ENCODE measurements around the gene NTHL1. TPM values are rescaled to one million over a fixed set of nuclear protein-coding genes. Genes with fewer than 3 reads are reported as not detected.

Gene NTHL1
- total RNA-seq, 2 donors from 2014 or later, result 16.4 to 24.9 TPM

GRCh38 chr16:2093793-2094192 lies 46.2 kb upstream of the NTHL1 start:
- peaks cover 9 to 40% of the 10 kb centered on the region in 2 donors for H3K36me3 ChIP-seq

GRCh38 chr16:2092866-2093265 lies 45.2 kb upstream of the NTHL1 start:
- H3K36me3 ChIP-seq, result peaks cover 9 to 40% of the 10 kb centered on the region in 2 donors
- TF ChIP-seq CTCF (IDR thresholded peaks at IDR 0.05) (no peak), POLR2A (IDR thresholded peaks at IDR 0.05) (no peak), POLR2AphosphoS5 (IDR thresholded peaks at IDR 0.05) (no peak)
- H3K27me3 ChIP-seq (replicated peaks; ENCODE audit: insufficient read depth), result no peaks in the 10 kb centered on the region
- intact Hi-C loops (cut with DNase I), result no loop called here
- no peak overlapping the region for H3K27ac ChIP-seq
- WGBS, result 95% methylated on average over 13 of the region's 13 CpGs
- no peak for DNase-seq (ENCODE audit: low spot score)
- H3K4me1 ChIP-seq (replicated peaks), result peaks cover 13% of the 10 kb centered on the region
- no peaks in the 10 kb centered on the region for H3K9me3 ChIP-seq
- H3K4me3 ChIP-seq, result no peak overlapping the region

More at GRCh38 chr16:2093793-2094192, 46.2 kb upstream of the NTHL1 start:
- Histone ChIP-seq H3K27ac (no peak overlapping the region), H3K9me3 (no peaks in the 10 kb centered on the region), H3K27me3 (replicated peaks; ENCODE audit: insufficient read depth) (no peaks in the 10 kb centered on the region), H3K4me1 (replicated peaks) (peaks cover 13% of the 10 kb centered on the region), H3K4me3 (no peak overlapping the region)
- intact Hi-C loops (cut with DNase I), result no loop called here
- TF ChIP-seq POLR2AphosphoS5 (IDR thresholded peaks at IDR 0.05) (no peak), CTCF (IDR thresholded peaks at IDR 0.05) (no peak), POLR2A (IDR thresholded peaks at IDR 0.05) (no peak)
- WGBS, result 78% methylated on average over 15 of the region's 15 CpGs
- no peak for DNase-seq (ENCODE audit: low spot score)

- TF ChIP-seq POLR2A (IDR thresholded peaks at IDR 0.05) (no peak), POLR2AphosphoS5 (IDR thresholded peaks at IDR 0.05) (no peak), CTCF (IDR thresholded peaks at IDR 0.05) (no peak)
- intact Hi-C loops (cut with DNase I), result no loop called here
- Histone ChIP-seq H3K9me3 (no peaks in the 10 kb centered on the region), H3K36me3 (peaks cover 6 to 40% of the 10 kb centered on the region in 2 donors), H3K4me3 (no peak overlapping the region), H3K4me1 (replicated peaks) (peaks cover 13% of the 10 kb centered on the region), H3K27ac (peak overlapping the region in 1 of 2 donors; percentile 77), H3K27me3 (replicated peaks; ENCODE audit: insufficient read depth) (no peaks in the 10 kb centered on the region)
- 86% methylated on average over 16 of the region's 16 CpGs for WGBS
- no peak for DNase-seq (ENCODE audit: low spot score)
These were observed 44.6 kb upstream of the NTHL1 start for GRCh38 chr16:2092256-2092620.

- DNase-seq (ENCODE audit: low spot score), result no peak
- H3K27me3 ChIP-seq (replicated peaks; ENCODE audit: insufficient read depth), result no peaks in the 10 kb centered on the region
- WGBS, result 64% methylated on average over 46 of the region's 49 CpGs
- peaks cover 16% of the 10 kb centered on the region for H3K4me1 ChIP-seq (replicated peaks)
- intact Hi-C loops (cut with DNase I), result no loop called here
- H3K9me3 ChIP-seq, result no peaks in the 10 kb centered on the region
- H3K4me3 ChIP-seq, result no peak overlapping the region
- peak overlapping the region in 1 of 2 donors; percentile 77 for H3K27ac ChIP-seq
- H3K36me3 ChIP-seq, result peaks cover 3 to 37% of the 10 kb centered on the region in 2 donors
- TF ChIP-seq POLR2A (IDR thresholded peaks at IDR 0.05) (no peak), POLR2AphosphoS5 (IDR thresholded peaks at IDR 0.05) (no peak), CTCF (IDR thresholded peaks at IDR 0.05) (no peak)
These were observed 44.1 kb upstream of the NTHL1 start for GRCh38 chr16:2091547-2092255.
